Panc1 (cell line): Measurements from ENCODE around the gene TSSC4. TPM values are rescaled to one million over a fixed set of nuclear protein-coding genes. Genes with fewer than 3 reads are reported as not detected.

Source experiments
- ATAC-seq: fragments of 200-7000 bp; cut with Tn5 transposase; 2 replicates; pipeline ENCODE4 v1.9.1; 2020; ENCODE audit warnings: mild to moderate bottlenecking, moderate library complexity
- BruUV-seq: library from RNA; stranded (reverse); fragments of 400-500 nt; replicated peaks from 2 replicates; lab custom pipeline; 2021; lab: Mats Ljungman, UMichigan
- CTCF ChIA-PET: fragments of 300-600 bp; sonication (Branson Sonifier 250); formaldehyde crosslinking; loops from one replicate; lab custom pipeline; 2022; ENCODE audit warnings: antibody characterized with exemption; lab: Charles Lee
- POLR2A ChIA-PET: fragments of 300-600 bp; sonication (Branson Sonifier 250); formaldehyde crosslinking; loops from one replicate; lab custom pipeline; 2022; ENCODE audit warnings: antibody characterized with exemption; lab: Charles Lee
- DNase-seq: peaks from one replicate; pipeline ENCODE4 v3.0.0-alpha.2; 2010; ENCODE audit warnings: low read depth, low spot score
- H3K27ac ChIP-seq: 2 replicates; pipeline ENCODE4 v1.5.1; 2011; ENCODE audit warnings: mild to moderate bottlenecking, low read length, inconsistent platforms
- H3K27me3 ChIP-seq: fragments of 200-500 bp; sonication (Bioruptor generic); 2 replicates; pipeline ENCODE4 v1.6.0; 2014; ENCODE audit warnings: low read length, inconsistent platforms; ENCODE audit not compliant: control insufficient read depth, insufficient read depth
- H3K36me3 ChIP-seq: fragments of 200-500 bp; sonication (Bioruptor generic); 2 replicates; pipeline ENCODE4 v1.5.1; 2014; ENCODE audit warnings: inconsistent platforms, mild to moderate bottlenecking, low read length, moderate library complexity; ENCODE audit not compliant: control insufficient read depth, insufficient read depth
- H3K4me1 ChIP-seq: 2 replicates; pipeline ENCODE4 v1.5.1; 2011; ENCODE audit warnings: inconsistent platforms, mild to moderate bottlenecking, low read length, moderate library complexity; ENCODE audit not compliant: control insufficient read depth, insufficient read depth
- H3K4me3 ChIP-seq, 2 experiments: 2 replicates each; pipeline ENCODE4 v1.5.1; 2011 to 2012; ENCODE audit warnings: low read depth in 2 of 2, low read length in 2 of 2, mild to moderate bottlenecking in 2 of 2, inconsistent platforms in 1 of 2, moderate library complexity in 1 of 2
- H3K9me3 ChIP-seq: fragments of 200-500 bp; sonication (Bioruptor generic); 2 replicates; pipeline ENCODE4 v1.5.1; 2014; ENCODE audit warnings: low read depth, mild to moderate bottlenecking, inconsistent platforms, low read length, moderate library complexity; ENCODE audit not compliant: control insufficient read depth, insufficient read depth
- POLR2AphosphoS5 ChIP-seq: IDR thresholded peaks from 2 replicates; pipeline ENCODE4 v1.6.1; 2012; ENCODE audit warnings: mild to moderate bottlenecking, low read depth, low read length, moderate library complexity
- SIN3A ChIP-seq: IDR thresholded peaks from 2 replicates; pipeline ENCODE4 v1.6.1; 2012; ENCODE audit warnings: low read depth, mild to moderate bottlenecking, low read length, moderate library complexity, borderline replicate concordance; ENCODE audit not compliant: insufficient read depth
- TCF7L2 ChIP-seq: IDR thresholded peaks from 2 replicates; pipeline ENCODE4 v1.6.1; 2011; ENCODE audit warnings: mild to moderate bottlenecking, low read depth, low read length, inconsistent platforms
- in situ Hi-C: cut with HindIII; loops from 2 replicates; pipeline ENCODE4 v1.10.0; 2016; ENCODE audit warnings: low sequenced_read_pairs, low pct_unique_long_range_greater_than_20kb
- intact Hi-C: fragments of 100-400 bp; cut with micrococcal nuclease; formaldehyde crosslinking; loops from one replicate; pipeline ENCODE4 v1.10.0; 2022; ENCODE audit not compliant: unreplicated experiment
- total RNA-seq: library from RNA; stranded (reverse); gene quantifications from one replicate; pipeline ENCODE4 v1.2.1, GENCODE V29; 2021; ENCODE audit not compliant: unreplicated experiment
- TF ChIP-seq, protein P1 (sequence below), 2 experiments: IDR thresholded peaks; 2 replicates each; pipeline ENCODE4 v1.6.1; 2011 to 2012; ENCODE audit warnings: low read depth in 2 of 2, control low read depth in 1 of 2, low read length in 1 of 2, mild to moderate bottlenecking in 1 of 2, moderate library complexity in 1 of 2; ENCODE audit not compliant: insufficient read depth in 1 of 2
- TF ChIP-seq, protein P2 (sequence below): fragments of 450-650 bp; IDR thresholded peaks from 2 replicates; pipeline ENCODE4 v1.5.1; 2017; ENCODE audit warnings: mild to moderate bottlenecking

The TSSC4 gene
- total RNA-seq, 1 experiment from 2014 or later = 132 TPM

DNA sequence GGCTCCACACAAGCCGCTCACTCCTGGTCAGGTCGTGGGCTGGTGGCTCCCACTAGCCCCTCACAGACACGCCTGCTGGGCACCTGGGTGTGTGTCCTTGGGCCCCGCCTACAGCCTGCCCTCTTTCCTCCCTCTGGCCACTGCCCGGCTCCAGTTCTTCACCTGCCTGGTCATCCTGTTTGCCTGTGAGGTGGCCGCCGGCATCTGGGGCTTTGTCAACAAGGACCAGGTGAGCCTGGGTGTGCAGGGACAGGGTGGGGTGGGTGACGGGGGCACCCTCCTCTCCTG is 5.8 kb upstream of the TSSC4 start:
- H3K4me3 ChIP-seq = no peak overlapping the region
- TF ChIP-seq SIN3A = no peak
- in situ Hi-C loops (no loop called here), intact Hi-C loops (no loop called here)
- ChIA-PET CTCF (interaction anchor here (1.0 kb wide), 1 partner anchor 25 kb away, joined by 3 read pairs; no protein-coding TSS in a partner anchor), POLR2A (no interaction called here)
- no peaks in the 10 kb centered on the region for H3K9me3 ChIP-seq
- H3K27me3 ChIP-seq = no peaks in the 10 kb centered on the region
- ATAC-seq = no peak
- H3K36me3 ChIP-seq = no peaks in the 10 kb centered on the region; the same call in 1 of the 2 replicates
- H3K4me1 ChIP-seq = peaks cover 16% of the 10 kb centered on the region
- DNase-seq = no peak
- H3K27ac ChIP-seq = no peak overlapping the region
- no TSS peak for BruUV-seq

DNA sequence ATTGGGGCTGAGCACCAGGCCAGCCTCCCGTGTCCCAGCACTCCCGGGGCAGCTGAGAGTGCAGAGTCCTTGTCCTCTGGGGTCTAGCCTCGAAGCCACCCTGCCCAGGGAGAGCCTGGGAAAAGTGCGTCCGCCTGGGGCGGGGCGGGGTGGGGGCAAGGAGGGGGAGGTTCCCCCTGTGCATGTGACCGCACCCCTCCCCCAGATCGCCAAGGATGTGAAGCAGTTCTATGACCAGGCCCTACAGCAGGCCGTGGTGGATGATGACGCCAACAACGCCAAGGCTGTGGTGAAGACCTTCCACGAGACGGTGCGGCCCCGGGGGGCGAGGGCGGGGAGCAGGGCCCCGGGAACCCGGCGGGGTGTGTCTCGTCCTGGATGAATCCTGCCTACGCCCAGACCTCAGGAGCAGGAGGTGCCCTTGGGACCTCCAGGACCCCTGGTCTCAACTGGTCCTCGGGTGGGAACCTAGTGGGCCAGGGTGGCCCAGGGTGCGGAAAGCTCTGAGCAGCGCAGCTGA is 5.3 kb upstream of the TSSC4 start:
- DNase-seq (no peak), ATAC-seq (no peak)
- Histone ChIP-seq H3K4me1 (peaks cover 11% of the 10 kb centered on the region), H3K27ac (no peak overlapping the region), H3K9me3 (no peaks in the 10 kb centered on the region), H3K27me3 (no peaks in the 10 kb centered on the region), H3K36me3 (no peaks in the 10 kb centered on the region; the same call in 1 of the 2 replicates), H3K4me3 (no peak overlapping the region)
- TF ChIP-seq, protein P1, sequence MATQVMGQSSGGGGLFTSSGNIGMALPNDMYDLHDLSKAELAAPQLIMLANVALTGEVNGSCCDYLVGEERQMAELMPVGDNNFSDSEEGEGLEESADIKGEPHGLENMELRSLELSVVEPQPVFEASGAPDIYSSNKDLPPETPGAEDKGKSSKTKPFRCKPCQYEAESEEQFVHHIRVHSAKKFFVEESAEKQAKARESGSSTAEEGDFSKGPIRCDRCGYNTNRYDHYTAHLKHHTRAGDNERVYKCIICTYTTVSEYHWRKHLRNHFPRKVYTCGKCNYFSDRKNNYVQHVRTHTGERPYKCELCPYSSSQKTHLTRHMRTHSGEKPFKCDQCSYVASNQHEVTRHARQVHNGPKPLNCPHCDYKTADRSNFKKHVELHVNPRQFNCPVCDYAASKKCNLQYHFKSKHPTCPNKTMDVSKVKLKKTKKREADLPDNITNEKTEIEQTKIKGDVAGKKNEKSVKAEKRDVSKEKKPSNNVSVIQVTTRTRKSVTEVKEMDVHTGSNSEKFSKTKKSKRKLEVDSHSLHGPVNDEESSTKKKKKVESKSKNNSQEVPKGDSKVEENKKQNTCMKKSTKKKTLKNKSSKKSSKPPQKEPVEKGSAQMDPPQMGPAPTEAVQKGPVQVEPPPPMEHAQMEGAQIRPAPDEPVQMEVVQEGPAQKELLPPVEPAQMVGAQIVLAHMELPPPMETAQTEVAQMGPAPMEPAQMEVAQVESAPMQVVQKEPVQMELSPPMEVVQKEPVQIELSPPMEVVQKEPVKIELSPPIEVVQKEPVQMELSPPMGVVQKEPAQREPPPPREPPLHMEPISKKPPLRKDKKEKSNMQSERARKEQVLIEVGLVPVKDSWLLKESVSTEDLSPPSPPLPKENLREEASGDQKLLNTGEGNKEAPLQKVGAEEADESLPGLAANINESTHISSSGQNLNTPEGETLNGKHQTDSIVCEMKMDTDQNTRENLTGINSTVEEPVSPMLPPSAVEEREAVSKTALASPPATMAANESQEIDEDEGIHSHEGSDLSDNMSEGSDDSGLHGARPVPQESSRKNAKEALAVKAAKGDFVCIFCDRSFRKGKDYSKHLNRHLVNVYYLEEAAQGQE (IDR thresholded peaks at IDR 0.05; ENCODE audit: insufficient read depth in 1 of 2, low read depth in 2 of 2, low read length in 1 of 2) = no peak
- TF ChIP-seq TCF7L2 (no peak), POLR2AphosphoS5 (no peak), SIN3A (no peak)
- TF ChIP-seq, protein P2, sequence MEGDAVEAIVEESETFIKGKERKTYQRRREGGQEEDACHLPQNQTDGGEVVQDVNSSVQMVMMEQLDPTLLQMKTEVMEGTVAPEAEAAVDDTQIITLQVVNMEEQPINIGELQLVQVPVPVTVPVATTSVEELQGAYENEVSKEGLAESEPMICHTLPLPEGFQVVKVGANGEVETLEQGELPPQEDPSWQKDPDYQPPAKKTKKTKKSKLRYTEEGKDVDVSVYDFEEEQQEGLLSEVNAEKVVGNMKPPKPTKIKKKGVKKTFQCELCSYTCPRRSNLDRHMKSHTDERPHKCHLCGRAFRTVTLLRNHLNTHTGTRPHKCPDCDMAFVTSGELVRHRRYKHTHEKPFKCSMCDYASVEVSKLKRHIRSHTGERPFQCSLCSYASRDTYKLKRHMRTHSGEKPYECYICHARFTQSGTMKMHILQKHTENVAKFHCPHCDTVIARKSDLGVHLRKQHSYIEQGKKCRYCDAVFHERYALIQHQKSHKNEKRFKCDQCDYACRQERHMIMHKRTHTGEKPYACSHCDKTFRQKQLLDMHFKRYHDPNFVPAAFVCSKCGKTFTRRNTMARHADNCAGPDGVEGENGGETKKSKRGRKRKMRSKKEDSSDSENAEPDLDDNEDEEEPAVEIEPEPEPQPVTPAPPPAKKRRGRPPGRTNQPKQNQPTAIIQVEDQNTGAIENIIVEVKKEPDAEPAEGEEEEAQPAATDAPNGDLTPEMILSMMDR = no peak
- BruUV-seq = no TSS peak
- ChIA-PET CTCF (no interaction called here), POLR2A (no interaction called here)
- intact Hi-C loops = no loop called here
- in situ Hi-C loops = no loop called here

DNA sequence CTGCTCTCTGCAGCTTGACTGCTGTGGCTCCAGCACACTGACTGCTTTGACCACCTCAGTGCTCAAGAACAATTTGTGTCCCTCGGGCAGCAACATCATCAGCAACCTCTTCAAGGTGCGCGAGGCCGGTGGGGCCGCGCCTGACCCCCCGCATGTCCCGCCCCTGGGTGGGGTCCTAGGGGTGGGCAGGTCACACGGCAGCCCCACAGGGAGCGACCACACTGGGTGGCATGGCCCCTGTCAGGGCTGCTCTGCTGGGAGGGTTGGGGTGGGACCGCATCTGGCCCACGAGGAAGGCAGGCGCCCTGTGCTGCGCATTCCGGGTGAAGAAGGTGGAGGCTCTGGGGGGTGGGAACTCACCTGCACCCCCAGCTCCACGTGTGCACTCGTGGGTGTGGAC is 4.7 kb upstream of the TSSC4 start:
- Histone ChIP-seq H3K27me3 (no peaks in the 10 kb centered on the region), H3K27ac (no peak overlapping the region), H3K36me3 (peaks cover 1% of the 10 kb centered on the region; the same call in 1 of the 2 replicates), H3K9me3 (no peaks in the 10 kb centered on the region), H3K4me3 (no peak overlapping the region), H3K4me1 (peaks cover 11% of the 10 kb centered on the region)
- ATAC-seq (no peak), DNase-seq (no peak)
- intact Hi-C loops (no loop called here), in situ Hi-C loops (no loop called here)
- ChIA-PET CTCF (no interaction called here), POLR2A (no interaction called here)
- no TSS peak for BruUV-seq
- TF ChIP-seq SIN3A (no peak), POLR2AphosphoS5 (no peak), TCF7L2 (no peak)
